ENCODE measurements around the gene NLRC5.

Gene NLRC5

GRCh38 chr16:57013229-57013628 is 23.9 kb downstream of the NLRC5 start:
- no peak for TF ChIP-seq ESRRG (CRISPR knock-in tag; IDR thresholded peaks at IDR 0.05)
- TF ChIP-seq ZC3H10 (CRISPR knock-in tag; IDR thresholded peaks at IDR 0.05), result no peak
- no peak for TF ChIP-seq ISL1 (CRISPR knock-in tag; IDR thresholded peaks at IDR 0.05)
- TF ChIP-seq SNAI2 (CRISPR knock-in tag; IDR thresholded peaks at IDR 0.05), result no peak
- TF ChIP-seq ZFP3 (CRISPR knock-in tag; IDR thresholded peaks at IDR 0.05), result no peak
- no peak for TF ChIP-seq ZNF565 (CRISPR knock-in tag; conservative IDR thresholded peaks at IDR 0.05; ENCODE audit: low read depth)
- TF ChIP-seq PPARA (CRISPR knock-in tag; IDR thresholded peaks at IDR 0.05; ENCODE audit: borderline replicate concordance), result no peak
- TF ChIP-seq TCF4 (CRISPR knock-in tag; IDR thresholded peaks at IDR 0.05; ENCODE audit: borderline replicate concordance), result no peak
- no peak for TF ChIP-seq TOX (CRISPR knock-in tag; IDR thresholded peaks at IDR 0.05; ENCODE audit: borderline replicate concordance)
- peak; percentile 44 for ATAC-seq

DNA sequence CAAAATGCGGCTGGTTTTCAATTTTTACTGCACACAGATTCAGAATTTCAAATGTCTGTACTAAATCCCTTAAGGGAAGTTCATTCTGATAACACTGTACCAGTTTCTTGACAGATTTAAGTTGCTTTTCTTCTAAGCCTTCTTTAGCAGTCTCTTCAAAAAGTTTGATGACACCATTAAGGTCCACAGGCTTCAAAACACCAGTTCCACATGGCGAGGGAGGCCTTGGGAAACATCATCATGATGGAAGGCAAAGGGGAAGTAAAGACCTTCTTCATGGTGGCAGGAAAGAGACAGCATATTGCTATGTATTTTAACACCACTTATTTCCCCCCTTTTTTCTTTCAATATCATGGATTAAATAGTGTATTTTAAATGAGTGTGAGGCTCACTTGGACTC is 24.5 kb downstream of the NLRC5 start:
- TF ChIP-seq TCF4 (CRISPR knock-in tag; IDR thresholded peaks at IDR 0.05; ENCODE audit: borderline replicate concordance) (no peak), ARNTL (CRISPR knock-in tag; IDR thresholded peaks at IDR 0.05; ENCODE audit: borderline replicate concordance, low read depth) (no peak), CSRNP3 (CRISPR knock-in tag; IDR thresholded peaks at IDR 0.05) (no peak), ZNF565 (CRISPR knock-in tag; conservative IDR thresholded peaks at IDR 0.05; ENCODE audit: low read depth) (no peak), ZC3H10 (CRISPR knock-in tag; IDR thresholded peaks at IDR 0.05) (no peak), PPARA (CRISPR knock-in tag; IDR thresholded peaks at IDR 0.05; ENCODE audit: borderline replicate concordance) (no peak), ZNF8 (CRISPR knock-in tag; IDR thresholded peaks at IDR 0.05) (no peak), ISL1 (CRISPR knock-in tag; IDR thresholded peaks at IDR 0.05) (no peak), OSR1 (CRISPR knock-in tag; IDR thresholded peaks at IDR 0.05) (no peak), ZFP3 (CRISPR knock-in tag; IDR thresholded peaks at IDR 0.05) (no peak)
- TF ChIP-seq, protein P1, sequence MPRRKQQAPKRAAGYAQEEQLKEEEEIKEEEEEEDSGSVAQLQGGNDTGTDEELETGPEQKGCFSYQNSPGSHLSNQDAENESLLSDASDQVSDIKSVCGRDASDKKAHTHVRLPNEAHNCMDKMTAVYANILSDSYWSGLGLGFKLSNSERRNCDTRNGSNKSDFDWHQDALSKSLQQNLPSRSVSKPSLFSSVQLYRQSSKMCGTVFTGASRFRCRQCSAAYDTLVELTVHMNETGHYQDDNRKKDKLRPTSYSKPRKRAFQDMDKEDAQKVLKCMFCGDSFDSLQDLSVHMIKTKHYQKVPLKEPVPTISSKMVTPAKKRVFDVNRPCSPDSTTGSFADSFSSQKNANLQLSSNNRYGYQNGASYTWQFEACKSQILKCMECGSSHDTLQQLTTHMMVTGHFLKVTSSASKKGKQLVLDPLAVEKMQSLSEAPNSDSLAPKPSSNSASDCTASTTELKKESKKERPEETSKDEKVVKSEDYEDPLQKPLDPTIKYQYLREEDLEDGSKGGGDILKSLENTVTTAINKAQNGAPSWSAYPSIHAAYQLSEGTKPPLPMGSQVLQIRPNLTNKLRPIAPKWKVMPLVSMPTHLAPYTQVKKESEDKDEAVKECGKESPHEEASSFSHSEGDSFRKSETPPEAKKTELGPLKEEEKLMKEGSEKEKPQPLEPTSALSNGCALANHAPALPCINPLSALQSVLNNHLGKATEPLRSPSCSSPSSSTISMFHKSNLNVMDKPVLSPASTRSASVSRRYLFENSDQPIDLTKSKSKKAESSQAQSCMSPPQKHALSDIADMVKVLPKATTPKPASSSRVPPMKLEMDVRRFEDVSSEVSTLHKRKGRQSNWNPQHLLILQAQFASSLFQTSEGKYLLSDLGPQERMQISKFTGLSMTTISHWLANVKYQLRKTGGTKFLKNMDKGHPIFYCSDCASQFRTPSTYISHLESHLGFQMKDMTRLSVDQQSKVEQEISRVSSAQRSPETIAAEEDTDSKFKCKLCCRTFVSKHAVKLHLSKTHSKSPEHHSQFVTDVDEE (CRISPR knock-in tag; IDR thresholded peaks at IDR 0.05), result no peak
- ATAC-seq, result no peak

DNA sequence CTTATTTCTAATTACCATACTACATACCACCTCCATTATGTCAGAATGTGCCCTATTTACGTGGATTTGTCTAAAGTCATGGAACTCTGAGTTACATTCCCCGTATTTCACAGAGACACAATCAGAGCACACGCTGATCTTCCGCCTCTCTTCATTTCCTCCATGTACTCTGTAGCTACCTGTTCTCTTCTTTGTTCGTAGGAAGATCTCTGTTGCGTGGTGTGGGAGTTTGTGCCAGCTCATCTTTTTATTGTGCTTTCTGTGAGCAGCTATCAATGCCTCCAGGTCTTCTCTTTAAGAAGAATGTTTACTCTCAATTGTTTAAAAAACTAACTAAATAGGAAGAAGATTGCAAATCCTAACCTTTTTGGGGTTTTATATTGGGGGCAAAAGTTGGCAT is 26.9 kb downstream of the NLRC5 start:
- TF ChIP-seq CSRNP3 (CRISPR knock-in tag; IDR thresholded peaks at IDR 0.05) (no peak), SNAI2 (CRISPR knock-in tag; IDR thresholded peaks at IDR 0.05) (no peak), CSDC2 (CRISPR knock-in tag; IDR thresholded peaks at IDR 0.05) (no peak), CREB5 (CRISPR knock-in tag; IDR thresholded peaks at IDR 0.05; ENCODE audit: low read depth) (no peak), ZNF565 (CRISPR knock-in tag; conservative IDR thresholded peaks at IDR 0.05; ENCODE audit: low read depth) (no peak), OSR1 (CRISPR knock-in tag; IDR thresholded peaks at IDR 0.05) (no peak), ARNTL (CRISPR knock-in tag; IDR thresholded peaks at IDR 0.05; ENCODE audit: borderline replicate concordance, low read depth) (no peak), TCF4 (CRISPR knock-in tag; IDR thresholded peaks at IDR 0.05; ENCODE audit: borderline replicate concordance) (no peak), ESRRG (CRISPR knock-in tag; IDR thresholded peaks at IDR 0.05) (no peak), BACH2 (CRISPR knock-in tag; IDR thresholded peaks at IDR 0.05; ENCODE audit: borderline replicate concordance) (no peak), ZNF70 (CRISPR knock-in tag; IDR thresholded peaks at IDR 0.05) (no peak), GLIS3 (CRISPR knock-in tag; IDR thresholded peaks at IDR 0.05) (no peak), ISL1 (CRISPR knock-in tag; IDR thresholded peaks at IDR 0.05) (no peak), ZNF8 (CRISPR knock-in tag; IDR thresholded peaks at IDR 0.05) (no peak)
- TF ChIP-seq, protein P1 (CRISPR knock-in tag; IDR thresholded peaks at IDR 0.05), result no peak
- no peak for ATAC-seq

Data from SK-N-SH treated with all-trans-retinoic acid at 6 μM for 48 hours (cell line).